ENCODE results near the gene FOXN1.
"Not testable (repeated sequence)": the region's sequence is repeated elsewhere in the genome, so short reads cannot be mapped to it uniquely, and the experiment has no call there.

GRCh38 chr17:28576016-28576415 is 69.9 kb downstream of the FOXN1 start:
- not testable (repeated sequence) for TF ChIP-seq EZH2 (IDR thresholded peaks at IDR 0.05); POLR2AphosphoS5 (IDR thresholded peaks at IDR 0.05; ENCODE audit: borderline replicate concordance, low read depth, low read length)

Measured in SK-N-MC (cell line).